Ishikawa (cell line): ENCODE measurements around the gene STEAP3.

ENCODE experiments used
- CEBPB ChIP-seq: IDR thresholded peaks from 2 replicates; pipeline ENCODE4 v1.6.1; 2012
- CREB1 ChIP-seq: IDR thresholded peaks from 2 replicates; pipeline ENCODE4 v1.6.1; 2012; ENCODE audit warnings: low read depth
- EGR1 ChIP-seq: IDR thresholded peaks from 2 replicates; pipeline ENCODE4 v1.6.1; 2012
- EP300 ChIP-seq: IDR thresholded peaks from 2 replicates; pipeline ENCODE4 v1.6.1; 2012; ENCODE audit warnings: borderline replicate concordance
- FOXM1 ChIP-seq: IDR thresholded peaks from 2 replicates; pipeline ENCODE4 v1.6.1; 2012; ENCODE audit warnings: low read depth, borderline replicate concordance
- NFIC ChIP-seq: IDR thresholded peaks from 2 replicates; pipeline ENCODE4 v1.6.1; 2012
- RAD21 ChIP-seq: IDR thresholded peaks from 2 replicates; pipeline ENCODE4 v1.6.1; 2012; ENCODE audit warnings: low read depth
- TAF1 ChIP-seq: IDR thresholded peaks from 2 replicates; pipeline ENCODE4 v1.6.1; 2012; ENCODE audit warnings: low read depth, mild to moderate bottlenecking
- TCF12 ChIP-seq: IDR thresholded peaks from 2 replicates; pipeline ENCODE4 v1.6.1; 2012; ENCODE audit warnings: low read depth
- TEAD4 ChIP-seq: IDR thresholded peaks from 2 replicates; pipeline ENCODE4 v1.6.1; 2012
- YY1 ChIP-seq: IDR thresholded peaks from 2 replicates; pipeline ENCODE4 v1.6.1; 2012; ENCODE audit warnings: low read depth
- ZBTB7A ChIP-seq: IDR thresholded peaks from 2 replicates; pipeline ENCODE4 v1.6.1; 2012; ENCODE audit warnings: low read depth
- TF ChIP-seq, protein P1 (sequence below): IDR thresholded peaks from 2 replicates; pipeline ENCODE4 v1.6.1; 2012
- TF ChIP-seq, protein P2 (sequence below): IDR thresholded peaks from 2 replicates; pipeline ENCODE4 v1.6.1; 2012; ENCODE audit warnings: low read depth, mild to moderate bottlenecking

DNA sequence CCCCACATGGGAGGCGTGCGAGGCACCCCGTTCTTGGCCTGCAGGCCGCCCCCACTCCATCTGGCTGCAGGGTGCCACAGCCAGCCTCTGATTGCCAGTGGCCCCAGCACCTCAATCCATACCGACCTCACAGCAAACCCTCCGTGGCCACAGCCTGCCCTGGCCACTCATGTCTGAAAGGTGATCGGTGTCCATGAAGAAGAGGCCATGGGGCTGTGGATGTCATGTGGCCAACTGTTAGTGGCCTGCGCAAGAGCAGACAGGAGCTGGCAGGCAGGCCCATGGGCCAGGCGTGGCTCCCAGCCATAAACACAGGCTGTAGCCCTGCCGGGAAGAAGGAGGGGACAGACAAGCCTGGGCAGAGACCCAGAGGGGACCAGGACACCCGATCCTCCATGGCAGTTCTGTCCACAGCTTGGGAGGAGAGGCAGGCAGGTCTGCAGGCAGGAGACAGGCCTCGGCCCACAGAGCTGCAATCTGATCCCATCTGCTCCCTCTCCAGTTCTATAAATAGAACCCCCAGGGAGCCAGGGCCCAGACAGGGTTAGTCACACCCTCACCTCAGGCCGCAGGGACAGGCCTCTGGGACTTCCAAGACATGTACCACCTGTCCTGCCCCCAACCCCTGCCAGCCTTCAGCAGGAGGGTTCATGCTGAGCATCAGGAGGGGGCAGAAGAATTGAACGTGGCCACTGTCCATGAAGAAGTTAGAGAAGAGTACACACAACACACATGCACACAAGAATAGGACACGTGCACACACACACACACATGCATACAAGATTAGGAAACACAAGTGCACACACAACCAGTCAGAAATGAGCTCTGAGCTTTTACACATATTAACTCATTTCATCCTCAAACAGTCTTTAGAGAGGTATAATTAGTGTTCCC lies 16.9 kb downstream of the STEAP3 start:
- no peak for TF ChIP-seq CEBPB
- TF ChIP-seq FOXM1 = no peak
- TF ChIP-seq TEAD4 = 0 out of 2 replicates have a peak, but pooled peaks have one; percentile 21
- 0 out of 2 replicates have a peak, but pooled peaks have one; percentile 52 for TF ChIP-seq EP300
- TF ChIP-seq RAD21 = no peak
- TF ChIP-seq NFIC = peak; percentile 28; the same call in 1 of the 2 replicates
- TF ChIP-seq, protein P1, sequence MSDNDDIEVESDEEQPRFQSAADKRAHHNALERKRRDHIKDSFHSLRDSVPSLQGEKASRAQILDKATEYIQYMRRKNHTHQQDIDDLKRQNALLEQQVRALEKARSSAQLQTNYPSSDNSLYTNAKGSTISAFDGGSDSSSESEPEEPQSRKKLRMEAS = peak; percentile 55; the same call in 1 of the 2 replicates
- TF ChIP-seq EGR1 = peak; percentile 24; the same call in 1 of the 2 replicates
- no peak for TF ChIP-seq TAF1
- TF ChIP-seq, protein P2, sequence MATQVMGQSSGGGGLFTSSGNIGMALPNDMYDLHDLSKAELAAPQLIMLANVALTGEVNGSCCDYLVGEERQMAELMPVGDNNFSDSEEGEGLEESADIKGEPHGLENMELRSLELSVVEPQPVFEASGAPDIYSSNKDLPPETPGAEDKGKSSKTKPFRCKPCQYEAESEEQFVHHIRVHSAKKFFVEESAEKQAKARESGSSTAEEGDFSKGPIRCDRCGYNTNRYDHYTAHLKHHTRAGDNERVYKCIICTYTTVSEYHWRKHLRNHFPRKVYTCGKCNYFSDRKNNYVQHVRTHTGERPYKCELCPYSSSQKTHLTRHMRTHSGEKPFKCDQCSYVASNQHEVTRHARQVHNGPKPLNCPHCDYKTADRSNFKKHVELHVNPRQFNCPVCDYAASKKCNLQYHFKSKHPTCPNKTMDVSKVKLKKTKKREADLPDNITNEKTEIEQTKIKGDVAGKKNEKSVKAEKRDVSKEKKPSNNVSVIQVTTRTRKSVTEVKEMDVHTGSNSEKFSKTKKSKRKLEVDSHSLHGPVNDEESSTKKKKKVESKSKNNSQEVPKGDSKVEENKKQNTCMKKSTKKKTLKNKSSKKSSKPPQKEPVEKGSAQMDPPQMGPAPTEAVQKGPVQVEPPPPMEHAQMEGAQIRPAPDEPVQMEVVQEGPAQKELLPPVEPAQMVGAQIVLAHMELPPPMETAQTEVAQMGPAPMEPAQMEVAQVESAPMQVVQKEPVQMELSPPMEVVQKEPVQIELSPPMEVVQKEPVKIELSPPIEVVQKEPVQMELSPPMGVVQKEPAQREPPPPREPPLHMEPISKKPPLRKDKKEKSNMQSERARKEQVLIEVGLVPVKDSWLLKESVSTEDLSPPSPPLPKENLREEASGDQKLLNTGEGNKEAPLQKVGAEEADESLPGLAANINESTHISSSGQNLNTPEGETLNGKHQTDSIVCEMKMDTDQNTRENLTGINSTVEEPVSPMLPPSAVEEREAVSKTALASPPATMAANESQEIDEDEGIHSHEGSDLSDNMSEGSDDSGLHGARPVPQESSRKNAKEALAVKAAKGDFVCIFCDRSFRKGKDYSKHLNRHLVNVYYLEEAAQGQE = no peak
- no peak for TF ChIP-seq ZBTB7A
- TF ChIP-seq YY1 = 0 out of 2 replicates have a peak, but pooled peaks have one; percentile 26
- peak; percentile 69; the same call in 1 of the 2 replicates for TF ChIP-seq TCF12
- no peak for TF ChIP-seq CREB1
